PC-3 (cell line): Measurements from ENCODE around the gene LIPA. TPM values are rescaled to one million over a fixed set of nuclear protein-coding genes. Genes with fewer than 3 reads are reported as not detected.
"Not testable (repeated sequence)": the region's sequence is repeated elsewhere in the genome, so short reads cannot be mapped to it uniquely, and the experiment has no call there.

ENCODE experiments used
- ATAC-seq: fragments of 200-7000 bp; cut with Tn5 transposase; 2 replicates; pipeline ENCODE4 v1.9.1; 2020; ENCODE audit warnings: mild to moderate bottlenecking, moderate library complexity
- BruUV-seq: library from RNA; stranded (reverse); fragments of 400-500 nt; replicated peaks from 2 replicates; lab custom pipeline; 2021; lab: Mats Ljungman, UMichigan
- CTCF ChIA-PET: fragments of 300-600 bp; sonication (Branson Sonifier 250); formaldehyde crosslinking; loops from one replicate; lab custom pipeline; 2022; ENCODE audit warnings: antibody characterized with exemption; lab: Charles Lee
- POLR2A ChIA-PET: fragments of 300-600 bp; sonication (Branson Sonifier 250); formaldehyde crosslinking; loops from one replicate; lab custom pipeline; 2022; ENCODE audit warnings: antibody characterized with exemption; ENCODE audit not compliant: unreplicated experiment; lab: Charles Lee
- DNase-seq: peaks from one replicate; pipeline ENCODE4 v3.0.0-alpha.2; 2015
- H2AFZ ChIP-seq: fragments of 300-600 bp; sonication (generic); 2 replicates; pipeline ENCODE4 v1.6.0; 2016; ENCODE audit warnings: antibody characterized with exemption, low read length
- H3F3A ChIP-seq: fragments of 300-600 bp; sonication (generic); one replicate; pipeline ENCODE4 v1.6.0; 2017; ENCODE audit warnings: antibody characterized with exemption, low read length, control low read depth, mild to moderate bottlenecking; ENCODE audit not compliant: unreplicated experiment
- H3K27ac ChIP-seq: fragments of 300-600 bp; sonication (generic); 2 replicates; pipeline ENCODE4 v1.5.1; 2016; ENCODE audit warnings: mild to moderate bottlenecking, low read length
- H3K27me3 ChIP-seq: fragments of 300-600 bp; sonication (generic); 2 replicates; pipeline ENCODE4 v1.6.1; 2016; ENCODE audit warnings: low read length, mixed read lengths
- H3K36me3 ChIP-seq: fragments of 300-600 bp; sonication (generic); 2 replicates; pipeline ENCODE4 v1.6.1; 2016; ENCODE audit warnings: low read depth, mixed run types, low read length, mixed read lengths
- H3K4me1 ChIP-seq: fragments of 300-600 bp; sonication (generic); 2 replicates; pipeline ENCODE4 v1.5.1; 2016; ENCODE audit warnings: low read length; ENCODE audit not compliant: insufficient read depth
- H3K4me2 ChIP-seq: fragments of 300-600 bp; sonication (generic); 2 replicates; pipeline ENCODE4 v1.6.0; 2016; ENCODE audit warnings: low read length
- H3K4me3 ChIP-seq: fragments of 300-600 bp; sonication (generic); 2 replicates; pipeline ENCODE4 v1.5.1; 2016; ENCODE audit warnings: mild to moderate bottlenecking, low read length, mixed read lengths
- H3K79me2 ChIP-seq: fragments of 300-600 bp; sonication (generic); 2 replicates; pipeline ENCODE4 v1.6.1; 2017; ENCODE audit warnings: low read length, mixed read lengths
- H3K9ac ChIP-seq: fragments of 300-600 bp; sonication (generic); 2 replicates; pipeline ENCODE4 v1.6.0; 2016; ENCODE audit warnings: mild to moderate bottlenecking, low read length
- H3K9me2 ChIP-seq: fragments of 300-600 bp; sonication (generic); replicated peaks from 2 replicates; pipeline ENCODE4 v1.6.1; 2016; ENCODE audit warnings: mixed run types, low read length, mixed read lengths
- H3K9me3 ChIP-seq: fragments of 300-600 bp; sonication (generic); 2 replicates; pipeline ENCODE4 v1.6.1; 2016; ENCODE audit warnings: low read length, mixed read lengths
- H4K20me1 ChIP-seq: fragments of 300-600 bp; sonication (generic); 2 replicates; pipeline ENCODE4 v1.6.1; 2016; ENCODE audit warnings: low read length, mixed read lengths
- CTCF ChIP-seq: fragments of 300-600 bp; sonication (generic); conservative IDR thresholded peaks from 2 replicates; pipeline ENCODE4 v1.5.1; 2017; ENCODE audit warnings: antibody characterized with exemption, low read depth, mild to moderate bottlenecking, low read length
- EZH2 ChIP-seq: fragments of 300-600 bp; sonication (generic); IDR thresholded peaks from one replicate; pipeline ENCODE4 v1.6.1; 2017; ENCODE audit warnings: antibody characterized with exemption, mild to moderate bottlenecking, low read length; ENCODE audit not compliant: unreplicated experiment
- EZH2phosphoT487 ChIP-seq: fragments of 300-600 bp; sonication (generic); IDR thresholded peaks from 2 replicates; pipeline ENCODE4 v1.6.1; 2018; ENCODE audit warnings: mild to moderate bottlenecking, antibody characterized with exemption, low read length, borderline replicate concordance
- intact Hi-C: fragments of 100-400 bp; cut with micrococcal nuclease; formaldehyde crosslinking; loops from 2 replicates; pipeline ENCODE4 v1.9.0; 2023
- total RNA-seq: library from RNA; depleted of rRNA; stranded (reverse); fragments of >200 nt; gene quantifications from 2 replicates; pipeline ENCODE4 v1.2.3, GENCODE V29; 2014

LIPA gene
- total RNA-seq, 1 experiment from 2014 or later, result 55.7 TPM

- no peaks in the 10 kb centered on the region for H3K9me3 ChIP-seq
- no peaks in the 10 kb centered on the region for H3K27me3 ChIP-seq
- H4K20me1 ChIP-seq, result no peaks in the 10 kb centered on the region
- H3F3A ChIP-seq, result no peaks in the 10 kb centered on the region
- H3K79me2 ChIP-seq, result peaks cover 17% of the 10 kb centered on the region
- intact Hi-C loops, result loop anchor here (10.0 kb wide), 1 partner anchor 309 kb away; no protein-coding TSS in a partner anchor
- DNase-seq (no peak), ATAC-seq (no peak)
- ChIA-PET POLR2A (no interaction called here), CTCF (no interaction called here)
- H3K4me3 ChIP-seq, result no peak overlapping the region
- no peaks in the 10 kb centered on the region for H3K36me3 ChIP-seq
- no peak overlapping the region for H2AFZ ChIP-seq
- TF ChIP-seq CTCF (no peak), EZH2 (no peak), EZH2phosphoT487 (no peak)
- H3K9ac ChIP-seq, result no peak overlapping the region
- no peak overlapping the region for H3K27ac ChIP-seq
- no peaks in the 10 kb centered on the region for H3K9me2 ChIP-seq
- H3K4me2 ChIP-seq, result no peak overlapping the region
- peaks cover 25% of the 10 kb centered on the region for H3K4me1 ChIP-seq
- no TSS peak for BruUV-seq
Observed at GRCh38 chr10:89255793-89256192, 4.2 kb upstream of the LIPA start.

DNA sequence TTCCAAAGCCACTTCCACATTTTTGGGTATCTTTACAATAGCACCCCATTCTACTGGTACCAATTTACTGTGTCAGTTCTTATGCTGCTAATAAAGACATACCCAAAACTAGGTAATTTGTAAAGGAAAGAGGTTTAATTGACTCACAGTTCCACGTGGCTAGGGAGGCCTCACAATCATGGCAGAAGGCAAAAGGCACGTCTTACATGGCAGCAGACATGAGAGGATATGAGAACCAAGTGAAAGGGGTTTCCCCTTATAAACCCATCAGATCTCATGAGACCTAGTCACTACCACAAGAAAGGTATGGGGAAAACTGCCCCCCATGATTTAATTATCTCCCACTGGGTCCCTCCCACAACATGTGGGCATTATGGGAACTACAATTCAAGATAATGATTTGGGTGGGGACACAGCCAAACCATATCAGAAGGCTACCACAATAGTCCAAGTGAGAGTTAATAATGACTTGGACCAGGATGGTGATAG, 3.6 kb upstream of the LIPA start:
- H3K27ac ChIP-seq, H2AFZ ChIP-seq, H4K20me1 ChIP-seq, H3F3A ChIP-seq, DNase-seq, H3K9me2 ChIP-seq, H3K36me3 ChIP-seq, POLR2A ChIA-PET, ATAC-seq, H3K4me3 ChIP-seq, H3K4me2 ChIP-seq, H3K9ac ChIP-seq, CTCF ChIA-PET, BruUV-seq, H3K9me3 ChIP-seq, H3K27me3 ChIP-seq: not testable (repeated sequence)
- Histone ChIP-seq H3K79me2 (peaks cover 23% of the 10 kb centered on the region), H3K4me1 (peaks cover 23% of the 10 kb centered on the region)
- intact Hi-C loops, result loop anchor here (10.0 kb wide), 1 partner anchor 310 kb away; no protein-coding TSS in a partner anchor

DNA sequence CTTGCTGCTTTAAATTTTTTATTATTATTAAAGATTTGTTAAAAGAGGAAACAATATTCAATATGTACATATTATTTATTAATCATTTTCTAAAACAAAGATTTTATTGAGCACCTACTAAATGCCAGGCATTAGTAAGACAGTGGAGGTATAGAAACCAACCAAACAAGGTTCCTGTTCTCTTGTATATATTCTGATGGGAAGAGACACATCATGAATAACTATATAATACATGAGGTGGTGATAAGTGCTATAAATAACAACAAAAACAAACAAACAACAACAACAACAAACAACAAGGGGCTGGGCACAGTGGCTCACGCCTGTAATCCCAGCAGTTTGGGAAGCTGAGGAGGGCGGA, 630 bp upstream of the LIPA start:
- peak overlapping the region; percentile 95; the same call in 1 of the 2 replicates for H3K4me2 ChIP-seq
- ChIA-PET CTCF (interaction anchor here (0.6 kb wide), 1 partner anchor 137 kb away, joined by 5 read pairs; no protein-coding TSS in a partner anchor), POLR2A (interaction anchor here (0.5 kb wide), 1 partner anchor 140 kb away, joined by 11 read pairs; the partner anchor contains the start of gene IFIT1)
- H4K20me1 ChIP-seq, result no peaks in the 10 kb centered on the region
- intact Hi-C loops, result loop anchor here (10.0 kb wide), 1 partner anchor 313 kb away; no protein-coding TSS in a partner anchor
- no peaks in the 10 kb centered on the region for H3F3A ChIP-seq
- H3K79me2 ChIP-seq, result peaks cover 30% of the 10 kb centered on the region
- H3K36me3 ChIP-seq, result no peaks in the 10 kb centered on the region
- H3K9me2 ChIP-seq, result no peaks in the 10 kb centered on the region
- H3K4me3 ChIP-seq, result no peak overlapping the region
- no TSS peak for BruUV-seq
- no peaks in the 10 kb centered on the region for H3K27me3 ChIP-seq
- TF ChIP-seq EZH2phosphoT487 (no peak), CTCF (no peak), EZH2 (no peak)
- no peak overlapping the region for H3K9ac ChIP-seq
- H3K9me3 ChIP-seq, result no peaks in the 10 kb centered on the region
- no peak overlapping the region for H2AFZ ChIP-seq
- ATAC-seq (no peak), DNase-seq (no peak)
- H3K4me1 ChIP-seq, result peaks cover 5% of the 10 kb centered on the region; the same call in 1 of the 2 replicates
- H3K27ac ChIP-seq, result no peak overlapping the region
